ENCODE data around the gene ARRDC5.
A peak's percentile ranks its signal among the peaks of the same experiment; 100 is the strongest.
"Not testable (repeated sequence)": the region's sequence is repeated elsewhere in the genome, so short reads cannot be mapped to it uniquely, and the experiment has no call there.

Gene ARRDC5

DNA sequence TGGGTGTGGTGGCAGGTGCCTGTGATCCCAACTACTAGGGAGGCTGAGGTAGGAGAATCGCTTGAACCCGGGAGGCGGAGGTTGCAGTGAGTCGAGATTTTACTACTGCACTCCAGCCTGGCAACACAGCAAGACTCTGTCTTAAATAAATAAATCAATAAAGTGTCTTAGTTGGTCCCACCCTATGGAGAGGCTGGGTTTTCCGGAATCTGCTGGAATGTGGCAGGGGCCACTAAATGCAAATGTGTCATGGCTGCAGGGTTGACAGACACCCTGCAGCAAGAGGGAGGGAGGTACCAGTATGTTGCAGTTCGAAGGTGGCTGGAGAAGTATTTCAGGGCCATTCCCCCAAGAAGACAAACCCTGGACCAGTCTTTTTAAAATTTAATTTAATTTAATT, 17.7 kb downstream of the ARRDC5 start:
- not testable (repeated sequence) for H3K4me3 ChIP-seq (ENCODE audit: low read length); H3K9ac ChIP-seq (ENCODE audit: low read length); H3K9me3 ChIP-seq (ENCODE audit: control insufficient read depth, low read depth, low read length); H3K36me3 ChIP-seq (ENCODE audit: control insufficient read depth, low read depth, low read length); H3K4me1 ChIP-seq (ENCODE audit: control insufficient read depth, low read depth, low read length); H3K27me3 ChIP-seq (ENCODE audit: control insufficient read depth, insufficient read depth, low read length); H3K27ac ChIP-seq (ENCODE audit: low read length)

DNA sequence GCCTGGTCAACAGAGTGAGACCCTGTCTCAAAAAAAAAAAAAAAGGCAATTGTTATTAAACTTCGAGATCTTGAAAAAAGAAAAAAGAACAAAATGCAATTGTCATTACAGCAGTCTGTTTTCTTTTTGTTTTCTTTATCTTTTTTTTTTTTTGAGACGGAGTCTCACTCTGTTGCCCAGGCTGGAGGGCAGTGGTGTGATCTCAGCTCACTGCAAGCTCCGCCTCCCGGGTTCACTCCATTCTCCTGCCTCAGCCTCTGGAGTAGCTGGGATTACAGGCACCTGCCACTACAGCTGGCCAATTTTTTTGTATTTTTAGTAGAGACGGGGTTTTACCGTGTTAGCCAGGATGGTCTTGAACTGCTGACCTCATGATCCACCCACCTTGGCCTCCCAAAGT, 19.8 kb downstream of the ARRDC5 start:
- not testable (repeated sequence) for H3K27ac ChIP-seq (ENCODE audit: low read length); H3K9ac ChIP-seq (ENCODE audit: low read length); H3K27me3 ChIP-seq (ENCODE audit: control insufficient read depth, insufficient read depth, low read length); H3K4me3 ChIP-seq (ENCODE audit: low read length); H3K9me3 ChIP-seq (ENCODE audit: control insufficient read depth, low read depth, low read length); H3K36me3 ChIP-seq (ENCODE audit: control insufficient read depth, low read depth, low read length)
- H3K4me1 ChIP-seq (ENCODE audit: control insufficient read depth, low read depth, low read length) = peaks cover 10% of the 10 kb centered on the region

DNA sequence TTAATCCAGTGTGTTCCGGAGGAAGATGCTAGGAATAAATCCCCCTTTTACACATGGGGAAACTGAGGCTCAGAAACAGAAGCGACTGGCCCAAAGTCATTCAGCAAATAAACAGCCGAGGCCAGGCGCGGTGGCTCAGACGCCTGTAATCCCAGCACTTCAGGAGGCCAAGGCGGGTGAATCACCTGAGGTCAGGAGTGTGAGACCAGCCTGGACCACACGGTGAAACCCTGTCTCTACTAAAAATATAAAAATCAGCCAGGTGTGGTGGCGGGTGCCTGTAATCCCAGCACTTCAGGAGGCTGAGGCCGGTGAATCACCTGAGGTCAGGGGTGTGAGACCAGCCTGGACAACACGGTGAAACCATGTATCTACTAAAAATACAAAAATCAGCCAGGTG, 23.7 kb downstream of the ARRDC5 start:
- H3K4me1 ChIP-seq (ENCODE audit: control insufficient read depth, low read depth, low read length) = peaks cover 15% of the 10 kb centered on the region
- no peak overlapping the region for H3K27ac ChIP-seq (ENCODE audit: low read length)
- no peaks in the 10 kb centered on the region for H3K36me3 ChIP-seq (ENCODE audit: control insufficient read depth, low read depth, low read length)
- no peaks in the 10 kb centered on the region for H3K9me3 ChIP-seq (ENCODE audit: control insufficient read depth, low read depth, low read length)
- H3K4me3 ChIP-seq (ENCODE audit: low read length) = no peak overlapping the region
- no peak overlapping the region for H3K9ac ChIP-seq (ENCODE audit: low read length)
- no peaks in the 10 kb centered on the region for H3K27me3 ChIP-seq (ENCODE audit: control insufficient read depth, insufficient read depth, low read length)

DNA sequence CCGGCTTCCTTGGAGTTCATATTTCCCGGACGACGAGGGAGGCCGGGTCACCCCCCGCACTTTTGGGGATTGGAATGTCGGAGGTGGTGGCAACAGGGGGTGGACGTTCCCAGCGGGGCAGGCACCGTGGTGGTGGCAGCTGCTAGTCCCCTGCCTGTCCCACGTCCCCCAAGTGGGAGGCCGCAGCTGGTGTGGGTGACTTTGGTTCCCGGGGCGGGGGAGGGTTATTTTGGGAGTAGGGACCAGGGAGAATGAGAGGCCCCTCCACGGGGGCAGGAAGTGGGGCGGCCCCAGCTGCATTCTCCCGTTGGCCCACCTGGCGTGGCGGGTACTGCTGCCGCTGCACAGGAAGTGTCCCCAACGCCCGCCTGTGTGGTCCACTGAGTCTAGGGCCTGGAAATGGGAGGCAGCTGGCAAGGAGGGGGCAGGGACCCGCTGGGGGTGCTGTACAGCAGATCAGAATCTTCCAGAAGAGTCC, 24.2 kb downstream of the ARRDC5 start:
- Histone ChIP-seq H3K4me3 (ENCODE audit: low read length) (no peak overlapping the region), H3K9ac (ENCODE audit: low read length) (peak overlapping the region; percentile 54), H3K36me3 (ENCODE audit: control insufficient read depth, low read depth, low read length) (no peaks in the 10 kb centered on the region), H3K4me1 (ENCODE audit: control insufficient read depth, low read depth, low read length) (peaks cover 15% of the 10 kb centered on the region), H3K9me3 (ENCODE audit: control insufficient read depth, low read depth, low read length) (no peaks in the 10 kb centered on the region), H3K27me3 (ENCODE audit: control insufficient read depth, insufficient read depth, low read length) (no peaks in the 10 kb centered on the region), H3K27ac (ENCODE audit: low read length) (no peak overlapping the region)

DNA sequence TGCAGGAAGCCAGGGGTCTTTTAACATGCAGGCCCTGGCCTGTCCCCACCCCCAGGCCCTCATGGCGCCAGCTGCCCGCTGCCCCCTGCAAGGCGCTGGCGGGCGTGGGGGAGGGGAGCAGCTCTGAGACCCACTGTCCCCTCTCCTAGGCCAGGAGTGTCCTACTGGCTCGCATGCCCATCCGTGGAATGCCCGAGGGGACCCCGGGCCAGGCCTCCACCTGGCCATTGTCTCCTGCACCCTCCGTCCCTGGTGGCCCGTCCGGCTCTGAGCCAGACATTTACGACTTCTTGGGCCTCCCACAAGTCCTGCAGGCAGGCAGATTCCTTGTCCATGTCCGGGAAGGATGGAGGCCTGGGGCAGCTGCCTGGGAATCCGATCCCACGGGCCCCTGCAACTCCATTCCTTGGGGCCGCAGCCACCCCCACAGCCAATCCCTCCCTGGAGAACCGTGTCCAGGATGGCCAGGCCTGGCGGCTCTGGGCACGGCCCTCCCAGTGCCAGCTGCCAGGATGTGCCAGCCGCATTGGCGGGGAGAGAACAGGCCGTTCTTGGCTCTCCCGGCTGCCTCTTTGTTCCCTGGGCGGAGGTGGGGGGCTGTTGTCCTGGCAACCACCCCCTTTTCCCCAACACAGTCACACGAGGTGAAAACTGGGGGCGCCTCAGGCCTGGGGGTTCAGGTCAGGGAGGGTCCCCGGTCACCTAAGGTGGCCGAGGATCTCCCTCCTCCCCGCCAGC, 24.8 kb downstream of the ARRDC5 start:
- no peaks in the 10 kb centered on the region for H3K9me3 ChIP-seq (ENCODE audit: control insufficient read depth, low read depth, low read length)
- H3K4me1 ChIP-seq (ENCODE audit: control insufficient read depth, low read depth, low read length) = peaks cover 15% of the 10 kb centered on the region
- no peaks in the 10 kb centered on the region for H3K36me3 ChIP-seq (ENCODE audit: control insufficient read depth, low read depth, low read length)
- no peak overlapping the region for H3K27ac ChIP-seq (ENCODE audit: low read length)
- H3K9ac ChIP-seq (ENCODE audit: low read length) = peak overlapping the region; percentile 54
- H3K27me3 ChIP-seq (ENCODE audit: control insufficient read depth, insufficient read depth, low read length) = no peaks in the 10 kb centered on the region
- H3K4me3 ChIP-seq (ENCODE audit: low read length) = no peak overlapping the region

DNA sequence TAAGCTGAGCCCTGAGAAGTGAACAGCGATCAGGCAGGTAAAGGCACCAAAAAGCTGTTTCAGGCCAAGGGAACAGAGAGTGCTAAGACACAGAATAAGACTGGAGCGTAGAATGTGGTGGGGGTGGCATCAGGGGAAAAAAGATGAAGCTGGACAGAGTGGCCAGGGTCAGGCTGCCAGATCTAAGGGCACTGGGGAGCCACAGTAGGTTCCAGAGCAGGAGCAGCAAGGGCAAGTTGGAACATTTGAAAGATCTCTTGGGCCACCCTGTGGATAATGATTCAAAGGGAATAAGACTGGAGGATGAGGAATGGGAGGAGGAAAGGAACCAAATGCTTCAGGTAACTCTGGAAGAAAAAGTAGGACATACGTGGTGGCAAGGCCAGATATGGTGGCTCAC, 28.8 kb downstream of the ARRDC5 start:
- peaks cover 15% of the 10 kb centered on the region for H3K4me1 ChIP-seq (ENCODE audit: control insufficient read depth, low read depth, low read length)
- no peaks in the 10 kb centered on the region for H3K27me3 ChIP-seq (ENCODE audit: control insufficient read depth, insufficient read depth, low read length)
- H3K4me3 ChIP-seq (ENCODE audit: low read length) = no peak overlapping the region
- H3K36me3 ChIP-seq (ENCODE audit: control insufficient read depth, low read depth, low read length) = no peaks in the 10 kb centered on the region
- H3K9me3 ChIP-seq (ENCODE audit: control insufficient read depth, low read depth, low read length) = no peaks in the 10 kb centered on the region
- H3K27ac ChIP-seq (ENCODE audit: low read length) = no peak overlapping the region
- H3K9ac ChIP-seq (ENCODE audit: low read length) = no peak overlapping the region

DNA sequence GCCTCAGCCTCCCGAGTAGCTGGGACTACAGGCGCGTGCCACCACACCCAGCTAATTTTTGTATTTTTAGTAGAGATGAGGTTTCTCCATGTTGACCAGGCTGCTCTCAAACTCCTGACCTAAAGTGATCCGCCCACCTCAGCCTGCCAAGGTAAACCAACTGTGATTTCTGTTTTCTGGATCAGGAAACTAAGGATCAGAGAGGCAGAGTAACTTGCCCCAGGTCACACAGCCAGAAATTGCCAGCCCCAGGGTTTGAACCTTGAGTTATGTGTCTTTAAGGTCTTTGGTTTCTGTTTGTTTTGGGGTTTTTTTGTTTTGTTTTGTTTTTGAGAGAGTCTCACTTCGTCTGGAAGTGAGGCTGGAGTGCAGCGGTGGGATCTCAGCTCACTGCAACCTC, 31.0 kb downstream of the ARRDC5 start:
- no peaks in the 10 kb centered on the region for H3K27me3 ChIP-seq (ENCODE audit: control insufficient read depth, insufficient read depth, low read length)
- H3K9me3 ChIP-seq (ENCODE audit: control insufficient read depth, low read depth, low read length) = no peaks in the 10 kb centered on the region
- H3K4me1 ChIP-seq (ENCODE audit: control insufficient read depth, low read depth, low read length) = no peaks in the 10 kb centered on the region
- no peak overlapping the region for H3K27ac ChIP-seq (ENCODE audit: low read length)
- H3K4me3 ChIP-seq (ENCODE audit: low read length) = no peak overlapping the region
- no peak overlapping the region for H3K9ac ChIP-seq (ENCODE audit: low read length)
- no peaks in the 10 kb centered on the region for H3K36me3 ChIP-seq (ENCODE audit: control insufficient read depth, low read depth, low read length)

DNA sequence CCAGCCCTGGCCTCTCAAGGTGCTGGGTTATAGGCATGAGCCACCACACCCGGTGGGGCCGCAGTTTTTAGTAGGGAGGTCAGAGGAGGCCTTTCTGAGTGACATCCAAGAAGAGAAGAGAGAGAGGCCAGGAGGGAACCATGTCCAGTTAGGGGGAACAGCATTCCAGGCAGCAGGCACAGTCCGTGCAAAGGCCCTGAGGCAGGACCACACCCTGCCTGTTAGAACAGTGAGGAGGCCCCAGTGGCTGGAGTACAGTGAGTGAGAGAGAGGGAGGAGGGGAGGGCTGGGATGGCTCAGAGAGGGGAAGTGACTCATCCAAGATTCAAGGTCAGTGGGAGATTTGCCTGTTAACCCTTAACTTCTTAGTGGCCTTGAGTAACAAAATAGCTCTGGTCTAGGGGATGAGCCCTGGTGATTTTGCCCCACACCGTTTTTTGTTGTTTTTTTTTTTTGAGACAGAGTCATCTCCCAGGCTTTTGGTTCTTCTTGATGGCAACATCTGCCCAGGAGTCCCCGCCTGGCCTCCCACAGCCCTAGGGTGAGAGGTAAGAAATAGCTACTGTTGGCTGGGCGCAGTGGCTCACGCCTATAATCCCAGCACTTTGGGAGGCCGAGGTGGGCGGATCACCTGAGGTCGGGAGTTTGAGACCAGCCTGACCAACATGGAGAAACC, 32.5 kb downstream of the ARRDC5 start:
- Histone ChIP-seq H3K27me3 (ENCODE audit: control insufficient read depth, insufficient read depth, low read length) (no peaks in the 10 kb centered on the region), H3K36me3 (ENCODE audit: control insufficient read depth, low read depth, low read length) (no peaks in the 10 kb centered on the region), H3K4me1 (ENCODE audit: control insufficient read depth, low read depth, low read length) (no peaks in the 10 kb centered on the region), H3K27ac (ENCODE audit: low read length) (no peak overlapping the region), H3K9ac (ENCODE audit: low read length) (no peak overlapping the region), H3K4me3 (ENCODE audit: low read length) (no peak overlapping the region), H3K9me3 (ENCODE audit: control insufficient read depth, low read depth, low read length) (no peaks in the 10 kb centered on the region)

DNA sequence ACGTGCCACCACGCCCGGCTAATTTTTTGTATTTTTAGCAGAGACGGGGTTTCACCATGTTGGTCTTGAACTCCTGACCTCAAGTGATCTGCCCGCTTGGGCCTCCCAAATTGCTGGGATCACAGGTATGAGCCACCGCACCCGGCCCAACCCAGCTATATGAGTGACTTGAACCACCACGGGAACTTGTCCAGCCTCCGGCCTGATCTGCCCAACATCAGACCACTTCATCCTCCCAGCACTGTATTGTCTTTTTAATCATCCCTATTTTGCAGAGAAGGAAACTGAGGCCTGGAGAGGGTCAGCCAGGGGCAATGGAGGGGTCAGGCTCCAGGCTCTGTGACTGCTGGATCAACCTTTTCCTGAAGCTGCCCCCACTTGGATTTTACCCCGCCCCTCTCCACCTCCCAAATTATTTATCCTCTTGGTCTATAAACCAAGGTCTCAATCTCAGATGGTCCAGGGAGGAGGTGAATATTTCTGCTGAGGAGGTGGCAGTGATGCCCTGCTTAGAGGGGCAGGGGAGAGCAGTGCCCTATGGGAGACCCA, 34.3 kb downstream of the ARRDC5 start:
- Histone ChIP-seq H3K36me3 (ENCODE audit: control insufficient read depth, low read depth, low read length) (no peaks in the 10 kb centered on the region), H3K4me3 (ENCODE audit: low read length) (no peak overlapping the region), H3K9ac (ENCODE audit: low read length) (no peak overlapping the region), H3K4me1 (ENCODE audit: control insufficient read depth, low read depth, low read length) (no peaks in the 10 kb centered on the region), H3K9me3 (ENCODE audit: control insufficient read depth, low read depth, low read length) (no peaks in the 10 kb centered on the region), H3K27ac (ENCODE audit: low read length) (no peak overlapping the region), H3K27me3 (ENCODE audit: control insufficient read depth, insufficient read depth, low read length) (no peaks in the 10 kb centered on the region)

DNA sequence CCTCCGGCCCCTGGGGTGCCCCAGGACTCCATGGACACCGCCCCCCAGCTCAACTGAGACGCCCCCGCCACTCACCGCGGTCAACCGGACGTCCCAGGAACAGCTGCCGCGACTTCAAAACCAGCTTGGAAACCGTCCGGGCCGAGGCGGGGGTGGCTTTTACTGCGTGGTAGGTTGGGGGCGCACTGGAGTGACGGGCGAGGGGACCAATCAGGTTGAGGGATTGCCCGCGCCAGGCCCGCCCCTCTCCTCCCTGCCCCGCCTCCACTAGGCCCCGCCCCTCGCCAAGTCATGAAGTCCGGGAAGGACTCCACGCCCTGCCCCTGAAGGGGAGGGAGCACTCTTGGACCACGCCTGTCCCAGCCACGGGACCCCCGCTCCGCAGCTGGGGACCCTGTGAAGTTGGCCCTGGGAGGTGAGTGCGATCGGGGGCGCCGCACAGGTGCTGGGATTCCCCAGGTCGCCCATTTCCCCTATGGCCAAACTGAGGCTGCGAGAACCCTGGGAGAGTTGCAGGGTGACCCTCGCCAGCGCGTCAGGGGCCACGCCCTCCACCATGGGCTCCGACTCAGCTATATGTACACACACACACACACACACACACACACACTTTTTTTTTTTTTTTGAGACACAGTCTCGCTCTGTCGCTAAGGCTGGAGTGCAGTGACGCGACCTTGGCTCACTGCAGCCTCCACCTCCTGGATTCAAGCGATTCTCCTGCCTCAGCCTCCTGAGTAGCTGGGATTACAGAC, 35.0 kb downstream of the ARRDC5 start, which contains the start of gene PLIN3:
PLIN3 (minus strand) TSS at position 134 of the 752 bp plus-strand sequence. CDS start 6,273 bp downstream, outside the sequence.
- no peaks in the 10 kb centered on the region for H3K27me3 ChIP-seq (ENCODE audit: control insufficient read depth, insufficient read depth, low read length)
- H3K27ac ChIP-seq (ENCODE audit: low read length) = no peak within 1 kb of the TSS
- peak within 1 kb of the TSS; percentile 76 for H3K4me3 ChIP-seq (ENCODE audit: low read length)
- H3K4me1 ChIP-seq (ENCODE audit: control insufficient read depth, low read depth, low read length) = no peaks in the 10 kb centered on the region
- peak within 1 kb of the TSS; percentile 58 for H3K9ac ChIP-seq (ENCODE audit: low read length)
- H3K9me3 ChIP-seq (ENCODE audit: control insufficient read depth, low read depth, low read length) = no peaks in the 10 kb centered on the region
- no peaks in the 10 kb centered on the region for H3K36me3 ChIP-seq (ENCODE audit: control insufficient read depth, low read depth, low read length)

DNA sequence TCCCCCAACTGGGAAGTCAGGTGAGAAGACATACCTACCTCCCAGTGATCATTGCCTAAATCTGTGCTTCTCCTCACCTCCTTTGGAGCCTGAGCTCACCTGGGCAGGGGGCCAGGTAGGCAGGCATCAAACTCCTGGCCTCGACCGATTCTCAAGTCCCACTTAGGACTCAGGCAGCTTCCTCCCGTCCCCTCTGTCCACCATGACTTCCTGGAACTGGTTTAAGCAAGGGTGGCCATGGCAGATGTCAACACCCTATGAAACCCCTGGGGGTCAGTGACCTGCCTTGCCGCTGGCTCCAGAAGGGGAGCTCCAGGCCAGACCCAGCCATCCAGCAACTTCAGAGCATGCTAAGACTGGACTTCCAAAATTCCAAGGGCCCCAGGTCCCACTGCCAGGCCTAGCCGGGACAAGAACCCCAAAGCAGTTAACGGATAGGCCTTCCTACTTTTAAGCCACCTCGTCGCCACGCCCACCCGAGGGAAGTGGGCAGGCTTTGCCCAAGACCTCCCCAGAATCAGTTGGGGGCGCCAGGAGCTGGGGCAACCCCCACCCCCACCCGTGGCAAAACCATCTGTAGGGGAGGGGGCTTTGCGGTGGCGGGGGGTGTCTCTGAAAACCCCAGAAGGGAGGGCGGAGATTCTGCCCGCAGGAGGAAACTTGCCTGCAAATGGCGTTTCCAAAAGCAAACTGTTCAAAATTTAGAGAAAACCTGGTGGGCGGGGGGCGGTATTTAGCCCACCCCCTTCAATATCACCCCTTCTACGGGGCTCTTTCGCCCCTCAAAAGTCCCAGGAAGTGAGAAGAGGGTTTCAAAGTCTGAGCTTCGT, 35.9 kb downstream of the ARRDC5 start:
- no peaks in the 10 kb centered on the region for H3K4me1 ChIP-seq (ENCODE audit: control insufficient read depth, low read depth, low read length)
- no peaks in the 10 kb centered on the region for H3K36me3 ChIP-seq (ENCODE audit: control insufficient read depth, low read depth, low read length)
- H3K4me3 ChIP-seq (ENCODE audit: low read length) = peak overlapping the region; percentile 76
- no peak overlapping the region for H3K27ac ChIP-seq (ENCODE audit: low read length)
- peak overlapping the region; percentile 58 for H3K9ac ChIP-seq (ENCODE audit: low read length)
- no peaks in the 10 kb centered on the region for H3K9me3 ChIP-seq (ENCODE audit: control insufficient read depth, low read depth, low read length)
- H3K27me3 ChIP-seq (ENCODE audit: control insufficient read depth, insufficient read depth, low read length) = no peaks in the 10 kb centered on the region

Measured in iPS-18a (cell line).